Stimulated activated CD8-positive, alpha-beta memory T cell treated with anti-CD3 and anti-CD28 coated beads, Interleukin-4, amount 100 ng/mL, for 1 hour (primary cell): ENCODE results near the gene NPFFR1.
"Not testable (repeated sequence)": the region's sequence is repeated elsewhere in the genome, so short reads cannot be mapped to it uniquely, and the experiment has no call there.

ENCODE experiments used
- DNase-seq, 2 donors: peaks; one replicate each; pipeline ENCODE4 v3.0.0-alpha.2; 2020; ENCODE audit warnings: low read depth in 2 of 2, low spot score in 1 of 2

NPFFR1 gene

DNA sequence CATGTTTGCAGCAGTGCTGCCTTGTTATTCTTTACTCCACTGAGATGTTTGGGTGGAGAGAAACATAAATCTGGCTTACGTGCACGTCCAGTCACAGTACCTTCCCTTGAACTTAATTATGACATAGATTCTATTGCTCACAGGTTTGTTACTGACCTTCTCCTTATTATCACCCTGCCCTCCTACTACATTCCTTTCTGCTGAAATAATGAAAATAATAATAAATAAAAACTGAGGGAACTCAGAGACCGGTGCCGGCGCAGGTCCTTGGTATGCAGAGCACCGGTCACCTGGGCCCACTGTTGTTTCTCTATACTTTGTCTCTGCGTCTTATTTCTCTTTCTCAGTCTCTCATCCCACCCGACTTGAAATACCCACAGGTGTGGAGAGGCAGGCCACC is 26.0 kb downstream of the NPFFR1 start:
- not testable (repeated sequence) for DNase-seq

DNA sequence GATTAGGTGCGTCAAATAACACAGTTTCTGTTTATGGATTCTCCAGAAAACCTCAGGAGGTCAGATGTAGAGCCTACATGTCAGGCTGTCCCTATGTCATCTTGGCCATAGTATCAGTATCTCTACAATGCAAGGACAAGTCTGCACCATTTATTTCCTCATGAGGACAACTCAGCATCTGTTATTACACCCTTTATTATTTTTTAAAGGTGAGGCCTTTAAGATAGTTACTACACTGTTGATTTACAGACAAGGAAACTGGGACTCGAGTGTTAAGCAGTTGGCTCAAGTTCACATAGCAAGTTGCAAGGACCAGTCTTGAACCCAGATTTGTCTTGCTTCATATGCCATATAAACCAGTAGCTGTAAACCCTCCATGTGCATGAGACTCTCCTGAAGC is 27.3 kb downstream of the NPFFR1 start:
- DNase-seq: no peak

DNA sequence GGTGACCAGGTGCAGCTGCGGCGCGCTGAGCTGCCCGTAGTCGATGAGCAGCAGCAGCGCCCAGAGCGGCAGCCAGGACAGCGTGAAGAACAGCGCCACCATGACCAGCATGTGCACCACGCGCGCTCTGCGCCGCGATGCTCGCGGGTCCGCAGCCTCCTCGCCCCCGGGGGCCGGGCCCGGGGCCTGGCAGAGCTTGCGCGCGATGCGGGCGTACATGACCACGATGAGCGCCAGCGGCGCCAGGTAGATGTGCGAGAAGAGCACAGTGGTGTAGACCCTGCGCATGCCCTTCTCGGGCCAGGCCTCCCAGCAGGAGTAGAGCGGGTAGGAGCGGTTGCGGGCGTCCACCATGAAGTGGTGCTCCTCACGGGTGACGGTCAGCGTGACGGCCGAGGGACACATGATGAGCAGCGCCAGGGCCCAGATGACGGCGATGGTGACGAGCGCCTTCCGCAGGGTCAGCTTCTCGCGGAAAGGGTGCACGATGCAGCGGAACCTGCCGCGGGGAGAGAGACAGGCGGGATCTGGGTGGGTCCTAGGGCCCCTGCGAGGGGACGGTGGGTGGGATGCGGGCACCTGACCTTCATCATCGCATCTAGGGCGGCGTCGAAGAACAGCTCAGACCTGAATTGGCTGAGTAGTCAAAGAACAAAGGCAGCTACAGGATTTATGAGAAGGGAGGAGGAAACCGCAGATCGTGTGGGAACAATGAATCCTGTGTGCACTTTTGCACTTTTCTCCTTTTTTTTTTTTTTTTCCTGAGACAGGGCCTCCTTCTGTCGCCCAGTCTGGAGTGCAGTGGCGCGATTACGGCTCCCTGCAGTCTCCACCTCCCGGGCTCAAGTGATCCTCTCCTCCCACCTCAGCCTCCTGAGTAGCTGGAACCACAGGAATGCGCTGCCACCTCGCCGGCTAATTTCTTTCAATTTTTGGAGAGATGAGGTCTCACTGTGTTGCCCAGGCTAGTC is 28.2 kb downstream of the NPFFR1 start:
- DNase-seq: no peak

DNA sequence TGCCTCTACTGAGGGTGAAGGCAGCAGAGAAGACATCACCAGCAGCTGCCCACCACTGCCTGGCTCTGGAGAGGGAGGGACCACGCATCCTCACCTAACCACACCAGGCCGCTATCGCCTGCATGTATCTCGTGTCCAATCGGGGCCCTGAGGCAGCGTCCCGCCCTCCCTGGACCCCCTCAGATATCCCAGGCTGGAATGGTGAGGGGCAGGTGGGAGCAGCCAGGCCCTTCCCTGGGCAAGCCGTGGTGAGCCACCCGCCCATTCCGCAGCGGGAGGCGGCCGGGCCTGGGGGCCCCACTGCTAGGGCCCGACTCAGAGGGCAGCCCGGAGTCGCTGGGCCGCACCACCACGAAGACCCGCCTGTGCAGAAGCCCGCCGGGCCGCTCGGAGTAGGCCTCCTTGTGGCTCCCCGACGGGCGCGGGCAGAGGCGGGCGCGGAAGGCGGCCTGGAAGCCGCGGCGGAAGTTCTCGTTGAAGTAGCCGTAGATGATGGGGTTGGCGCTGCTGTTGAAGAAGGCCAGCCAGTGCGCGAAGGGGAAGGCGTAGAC is 29.0 kb downstream of the NPFFR1 start:
- DNase-seq: no peak

DNA sequence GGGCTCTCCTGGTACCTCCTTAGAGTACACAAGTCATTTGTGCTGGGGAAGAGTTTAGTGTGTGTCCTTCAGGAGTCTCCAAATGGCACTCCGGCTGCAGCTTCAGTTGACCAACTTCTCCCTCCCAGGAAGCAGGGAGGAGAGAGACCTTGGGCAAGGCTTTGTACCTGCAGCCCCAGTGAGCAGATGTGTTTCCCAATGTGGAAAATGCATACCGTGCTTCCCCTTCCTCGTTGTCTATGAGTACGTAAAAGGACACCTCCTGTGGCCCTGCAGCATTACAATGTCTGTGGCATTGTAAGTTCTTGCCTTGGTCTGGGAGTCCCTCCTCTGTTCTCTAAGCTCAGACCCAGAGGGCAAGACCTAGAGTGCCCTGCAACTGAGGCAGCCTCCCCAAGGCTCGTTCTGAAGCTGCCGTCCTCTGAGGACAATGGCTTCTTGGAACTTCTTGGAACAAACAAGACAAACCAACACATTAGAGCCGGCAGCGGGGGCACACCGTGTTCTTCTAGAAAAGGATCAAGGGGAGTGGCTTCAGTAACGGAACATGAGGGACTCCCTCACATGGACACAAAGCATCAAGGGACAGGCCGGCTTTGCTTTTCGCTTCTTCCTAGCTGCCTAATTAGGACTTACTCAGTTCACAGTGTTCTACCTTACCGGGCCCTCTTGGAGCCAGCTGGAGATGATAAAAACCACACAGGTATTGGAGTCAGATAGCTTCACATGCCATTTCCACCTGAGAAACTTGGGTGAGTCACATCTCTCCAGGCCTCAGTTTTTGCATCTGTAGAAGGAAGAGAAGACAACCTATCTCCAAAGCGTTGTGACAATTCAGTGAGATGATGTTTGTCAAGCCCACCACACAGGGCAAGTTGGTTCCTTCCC is 29.7 kb downstream of the NPFFR1 start:
- DNase-seq: no peak

DNA sequence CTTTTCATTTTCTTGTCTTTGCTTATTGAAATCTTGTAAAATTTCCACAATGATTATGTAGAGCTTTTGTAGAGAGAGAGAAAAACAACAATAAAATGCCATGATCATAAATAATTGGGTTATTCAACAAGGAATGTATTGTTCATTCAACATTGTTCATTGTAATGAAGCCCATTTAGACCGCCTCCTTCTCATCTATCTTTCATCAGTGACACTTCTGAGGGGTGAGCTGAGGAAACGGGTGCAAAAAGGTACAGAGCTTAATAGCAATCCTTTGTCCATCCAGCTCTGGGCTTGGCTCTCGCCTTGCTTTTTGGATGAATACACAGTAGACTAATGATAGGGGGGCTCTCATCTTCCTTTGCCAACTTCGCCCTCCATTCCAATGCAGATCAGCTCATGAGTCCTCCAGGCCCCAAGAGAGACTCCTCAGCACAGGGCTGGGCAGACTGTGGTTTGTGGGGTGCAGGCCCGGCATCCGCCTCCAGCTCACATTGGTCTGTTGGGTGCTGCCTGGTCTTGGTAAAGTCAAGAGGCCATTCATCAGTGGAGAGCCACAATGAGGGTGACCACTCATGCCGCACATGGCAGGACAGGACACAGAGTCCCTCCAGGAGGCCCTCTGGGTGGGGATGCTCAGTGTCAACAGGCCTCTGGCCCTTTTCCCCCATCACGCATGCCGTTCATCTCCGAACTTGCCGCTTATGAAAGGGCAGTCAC is 32.7 kb downstream of the NPFFR1 start:
- DNase-seq: no peak

DNA sequence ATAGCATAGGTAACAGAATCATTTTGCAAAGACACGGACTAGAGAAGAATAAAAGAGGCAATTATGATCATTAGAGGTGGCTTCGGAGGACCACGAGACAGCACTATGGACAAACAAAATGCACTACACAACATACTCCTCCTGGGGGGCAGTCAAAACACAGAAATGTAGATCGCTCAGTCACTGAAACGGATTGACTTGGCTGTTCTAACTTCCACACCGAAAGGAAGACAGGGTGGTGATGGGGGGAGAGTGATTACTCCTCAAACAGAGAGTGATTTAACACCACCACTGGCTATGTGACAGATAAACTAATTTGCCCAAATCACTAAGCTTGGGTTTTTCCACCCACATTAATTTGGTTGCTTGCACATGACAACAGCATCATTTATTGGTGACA is 36.4 kb downstream of the NPFFR1 start:
- DNase-seq: no peak

DNA sequence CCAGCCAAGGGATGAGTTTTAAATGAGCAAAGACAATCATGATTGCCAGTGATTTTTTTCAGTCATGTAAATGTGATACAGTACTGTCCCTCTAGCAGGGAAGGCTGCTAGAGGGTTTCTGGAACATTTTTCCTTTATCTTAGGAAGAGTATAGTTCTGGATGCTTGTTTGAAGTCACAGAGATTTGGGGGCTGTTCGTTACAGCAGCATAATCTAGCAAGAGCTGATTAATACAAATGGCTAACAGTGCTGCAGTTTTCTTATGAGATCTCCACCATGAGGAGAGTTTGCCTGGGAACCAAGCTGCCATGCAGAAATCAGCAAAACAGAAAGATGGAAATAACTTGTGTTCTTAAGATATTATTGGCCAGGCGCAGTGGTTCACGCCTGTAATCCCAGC is 42.7 kb downstream of the NPFFR1 start:
- DNase-seq: no peak

DNA sequence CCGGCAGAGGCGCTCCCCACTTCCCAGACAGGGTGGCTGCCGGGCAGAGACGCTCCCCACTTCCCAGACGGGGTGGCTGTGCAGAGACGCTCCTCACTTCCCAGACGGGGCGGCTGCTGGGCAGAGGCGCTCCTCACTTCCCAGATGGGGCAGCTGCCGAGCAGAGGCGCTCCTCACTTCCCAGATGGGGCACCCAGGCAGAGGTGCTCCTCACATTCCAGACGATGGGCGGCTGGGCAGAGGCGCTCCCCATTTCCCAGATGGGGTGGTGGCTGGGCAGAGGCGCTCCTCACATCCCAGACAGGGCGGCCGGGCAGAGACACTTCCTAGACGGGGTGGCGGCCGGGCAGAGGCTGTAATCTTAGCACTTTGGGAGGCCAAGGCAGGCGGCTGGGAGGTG is 43.8 kb downstream of the NPFFR1 start:
- not testable (repeated sequence) for DNase-seq

DNA sequence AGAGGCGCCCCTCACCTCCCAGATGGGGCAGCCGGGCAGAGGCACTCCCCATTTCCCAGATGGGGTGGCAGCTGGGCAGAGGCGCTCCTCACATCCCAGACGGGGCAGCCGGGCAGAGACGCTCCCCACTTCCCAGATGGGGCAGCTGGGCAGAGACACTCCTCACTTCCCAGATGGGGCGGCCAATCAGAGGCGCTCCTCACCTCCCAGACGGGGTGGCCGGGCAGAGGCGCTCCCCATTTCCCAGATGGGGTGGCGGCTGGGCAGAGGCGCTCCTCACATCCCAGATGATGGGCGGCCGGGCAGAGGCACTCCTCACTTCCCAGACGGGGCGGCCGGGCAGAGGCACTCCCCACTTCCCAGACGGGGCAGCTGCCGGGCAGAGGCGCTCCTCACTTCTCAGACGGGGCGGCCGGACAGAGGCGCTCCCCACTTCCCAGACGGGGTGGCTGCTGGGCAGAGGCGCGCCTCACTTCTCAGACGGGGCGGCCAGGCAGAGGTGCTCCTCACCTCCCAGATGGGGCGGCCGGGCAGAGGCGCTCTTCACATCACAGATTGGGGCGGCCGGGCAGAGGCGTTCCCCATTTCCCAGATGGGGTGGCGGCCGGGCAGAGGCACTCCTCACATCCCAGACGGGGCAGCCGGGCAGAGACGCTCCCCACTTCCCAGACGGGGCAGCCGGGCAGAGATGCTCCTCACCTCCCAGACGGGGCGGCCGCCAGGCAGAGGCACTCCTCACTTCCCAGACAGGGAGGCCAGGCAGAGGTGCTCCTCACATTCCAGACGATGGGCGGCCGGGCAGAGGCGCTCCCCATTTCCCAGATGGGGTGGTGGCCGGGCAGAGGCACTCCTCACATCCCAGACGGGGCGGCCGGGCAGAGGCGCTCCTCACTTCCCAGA is 44.5 kb downstream of the NPFFR1 start:
- DNase-seq: not testable (repeated sequence)

DNA sequence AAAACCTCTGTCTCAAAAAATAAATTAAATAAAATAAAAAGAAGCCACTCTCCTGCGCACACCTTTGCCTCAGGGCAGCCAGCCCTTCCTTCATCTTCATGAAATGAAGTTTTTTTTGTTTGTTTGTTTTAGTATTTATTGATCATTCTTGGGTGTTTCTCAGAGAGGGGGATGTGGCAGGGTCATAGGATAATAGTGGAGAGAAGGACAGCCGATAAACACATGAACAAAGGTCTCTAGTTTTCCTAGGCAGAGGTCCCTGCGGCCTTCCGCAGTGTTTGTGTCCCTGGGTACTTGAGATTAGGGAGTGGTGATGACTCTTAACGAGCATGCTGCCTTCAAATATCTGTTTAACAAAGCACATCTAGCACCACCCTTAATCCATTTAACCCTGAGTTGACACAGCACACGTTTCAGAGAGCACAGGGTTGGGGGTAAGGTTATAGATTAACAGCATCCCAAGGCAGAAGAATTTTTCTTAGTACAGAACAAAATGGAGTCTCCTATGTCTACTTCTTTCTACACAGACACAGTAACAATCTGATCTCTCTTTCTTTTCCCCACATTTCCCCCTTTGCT is 45.8 kb downstream of the NPFFR1 start:
- not testable (repeated sequence) for DNase-seq

DNA sequence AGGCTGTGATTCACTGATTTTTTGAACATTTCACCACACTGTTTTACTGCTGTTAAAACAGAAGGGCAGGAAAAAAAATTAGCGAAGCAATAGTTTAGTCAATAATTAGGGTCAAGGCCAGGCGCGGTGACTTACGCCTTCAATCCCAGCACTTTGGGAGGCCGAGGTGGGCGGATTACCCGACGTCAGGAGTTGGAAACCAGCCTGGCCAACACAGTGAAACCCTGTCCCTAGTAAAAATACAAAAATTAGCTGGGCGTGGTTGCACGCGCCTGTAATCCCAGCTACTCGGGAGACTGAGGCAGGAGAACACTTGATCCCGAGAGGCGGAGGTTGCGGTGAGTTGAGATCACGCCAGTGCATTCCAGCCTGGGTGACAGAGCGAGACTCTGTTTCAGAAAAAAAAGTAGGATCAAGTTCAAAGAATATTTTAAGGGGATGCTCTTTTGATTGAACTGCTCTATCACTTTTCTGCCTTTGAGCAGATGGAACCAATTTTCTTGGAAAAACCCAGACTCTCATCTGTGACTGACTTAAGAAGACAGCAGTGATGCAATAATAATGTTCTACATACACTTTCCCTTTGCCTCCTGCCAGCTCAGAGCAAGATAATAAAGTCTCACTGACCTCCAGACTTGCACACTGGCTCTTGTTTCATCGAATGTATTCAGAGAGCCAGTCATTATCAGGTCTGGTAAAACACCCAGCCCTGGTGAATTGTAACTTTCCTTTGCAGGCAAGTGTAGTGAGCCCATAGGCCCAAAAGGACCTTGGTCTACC is 48.9 kb downstream of the NPFFR1 start:
- no peak for DNase-seq

DNA sequence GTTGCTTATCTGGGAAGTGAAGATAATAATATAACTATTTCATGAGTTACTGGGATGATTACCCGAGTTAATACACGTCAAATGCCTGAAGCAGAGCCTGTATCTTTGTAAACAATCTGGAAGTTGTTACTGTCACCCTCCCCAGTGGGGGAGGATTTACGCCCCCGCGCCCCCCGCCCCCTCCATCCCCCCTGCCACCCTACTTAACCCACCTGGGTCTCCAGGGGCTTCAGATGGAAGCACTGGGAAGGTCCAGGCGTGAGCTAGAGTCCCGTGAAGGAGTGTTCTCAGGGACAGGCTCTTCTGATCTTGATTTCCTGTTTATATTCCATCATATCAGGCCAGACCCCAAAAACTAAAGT is 49.9 kb downstream of the NPFFR1 start:
- no peak for DNase-seq

DNA sequence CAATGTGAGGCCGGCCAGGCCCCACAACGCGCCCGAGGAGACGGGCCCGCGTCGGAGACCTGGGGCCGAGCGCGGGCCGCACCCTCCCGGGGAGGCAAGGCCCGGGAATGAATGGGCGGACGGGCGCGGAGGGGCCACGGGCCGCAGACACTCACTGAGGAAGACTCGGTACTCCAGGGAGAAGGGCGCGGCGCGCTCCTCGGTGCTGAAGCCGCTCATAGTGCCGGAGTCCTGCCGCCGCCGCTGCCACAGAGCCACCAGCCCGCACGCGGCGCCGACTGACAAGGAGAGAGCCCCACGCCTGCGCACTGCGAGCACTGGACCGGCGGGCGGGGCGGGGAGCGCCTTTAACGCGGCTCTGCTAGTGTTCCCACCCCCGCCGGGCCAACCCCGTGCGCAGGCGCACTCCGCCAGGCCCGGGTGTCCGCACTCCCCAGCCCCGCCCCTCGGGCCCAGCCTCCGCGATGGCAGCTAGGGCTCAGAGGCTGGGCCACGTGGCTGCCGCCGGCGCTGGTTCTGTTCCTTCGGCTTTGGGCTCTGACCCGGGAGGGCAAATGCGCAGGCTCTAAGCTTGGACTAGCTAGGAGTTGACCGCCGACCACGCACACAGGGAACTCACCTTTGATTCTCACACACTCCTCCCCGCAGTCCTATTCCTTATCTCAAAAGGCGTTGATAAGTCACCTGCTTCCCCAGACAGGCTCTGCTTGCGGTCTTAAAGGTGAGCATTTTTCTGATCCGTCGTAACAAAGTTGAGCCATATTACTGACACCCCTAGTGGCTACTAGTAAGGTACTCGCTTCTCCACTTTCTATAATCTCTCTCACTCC is 50.5 kb downstream of the NPFFR1 start, which contains the start of gene PPA1:
TSS of gene PPA1 (minus strand) at position 321 of the 830 bp plus-strand sequence. CDS start at position 219, 102 bp downstream.
- DNase-seq: peak; percentile 94 to 98

DNA sequence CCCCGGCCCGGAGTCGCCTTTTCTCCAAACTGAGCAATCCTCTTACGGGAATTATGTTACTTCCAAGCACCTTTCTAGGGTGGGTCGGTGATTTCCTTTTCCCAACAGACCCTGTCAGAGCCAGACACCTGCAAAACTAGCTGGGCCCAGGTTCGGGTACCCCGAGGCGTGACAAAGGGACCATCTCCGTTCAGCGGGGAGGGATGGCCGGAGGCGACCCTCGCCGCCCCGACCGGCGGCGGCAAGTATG is 51.0 kb downstream of the NPFFR1 start:
- DNase-seq: no peak

DNA sequence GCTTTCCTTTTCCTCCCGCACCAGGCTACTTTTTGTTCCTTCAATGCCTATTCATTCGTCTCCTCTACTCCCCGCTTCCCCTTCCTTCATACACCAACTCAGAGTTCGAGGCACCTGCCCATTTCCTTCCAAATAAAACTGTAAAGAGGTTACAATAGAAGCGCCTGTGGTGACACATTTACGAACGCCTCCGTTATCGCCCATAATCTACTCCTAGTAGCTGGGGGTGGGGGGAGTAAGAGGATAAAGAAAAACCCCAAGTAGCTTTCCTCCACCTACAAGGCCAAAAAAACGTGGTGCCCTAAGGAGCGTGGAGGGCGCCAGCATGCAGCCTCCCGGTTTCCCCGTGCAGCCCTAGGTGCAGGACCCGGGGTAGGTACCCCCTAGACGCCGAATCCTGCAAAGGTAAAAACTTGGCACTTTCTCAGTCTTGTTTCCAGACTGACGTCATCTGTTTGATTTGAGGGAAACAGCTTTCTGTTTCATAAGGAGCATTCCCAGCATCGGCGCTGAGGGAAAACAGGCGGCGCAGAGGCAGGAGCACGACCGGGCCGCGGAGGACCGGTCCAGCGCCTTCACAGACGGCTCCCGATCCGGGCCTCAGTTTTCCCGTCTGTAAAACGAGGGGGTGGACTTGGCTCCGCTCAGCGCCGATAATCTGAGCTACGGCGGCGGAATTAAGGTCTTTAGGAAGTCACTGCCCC is 51.5 kb downstream of the NPFFR1 start:
- peak in 1 of 2 donors; percentile 3 for DNase-seq

DNA sequence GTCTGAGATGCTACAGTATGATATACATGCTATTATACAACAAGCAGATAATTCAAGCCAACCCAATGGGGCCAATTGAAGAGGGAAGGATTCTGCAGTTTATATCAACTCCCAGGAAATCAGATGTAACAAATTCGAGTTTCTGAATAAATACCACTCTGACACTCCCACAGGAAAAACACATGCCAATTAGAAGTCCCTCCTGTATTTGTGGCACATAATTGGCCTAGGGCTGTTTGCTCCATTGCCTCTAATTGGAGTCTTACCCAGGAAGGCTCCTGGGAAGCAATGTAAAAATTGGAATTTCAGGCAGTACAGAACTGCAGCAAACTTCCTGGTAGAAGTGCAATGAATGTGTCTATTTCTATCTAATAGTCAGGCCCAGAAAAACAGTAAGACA is 55.3 kb downstream of the NPFFR1 start:
- DNase-seq: no peak
